IPS DF 19.7 (cell line): ENCODE measurements around the gene RAG2.

Experiments
- DNase-seq: peaks from one replicate; pipeline ENCODE4 v3.0.0-alpha.2; 2013; ENCODE audit warnings: low read depth, low spot score

The RAG2 gene

GRCh38 chr11:36550385-36551115 is 47.5 kb downstream of the RAG2 start:
- DNase-seq, result no peak
